Endothelial cell of hepatic sinusoid (primary cell): ENCODE data around the gene FAM174C.

ENCODE experiments used
- in situ Hi-C: cut with HindIII; loops from 2 replicates; pipeline ENCODE4 v1.10.0; 2017; ENCODE audit warnings: low sequenced_read_pairs

FAM174C gene

DNA sequence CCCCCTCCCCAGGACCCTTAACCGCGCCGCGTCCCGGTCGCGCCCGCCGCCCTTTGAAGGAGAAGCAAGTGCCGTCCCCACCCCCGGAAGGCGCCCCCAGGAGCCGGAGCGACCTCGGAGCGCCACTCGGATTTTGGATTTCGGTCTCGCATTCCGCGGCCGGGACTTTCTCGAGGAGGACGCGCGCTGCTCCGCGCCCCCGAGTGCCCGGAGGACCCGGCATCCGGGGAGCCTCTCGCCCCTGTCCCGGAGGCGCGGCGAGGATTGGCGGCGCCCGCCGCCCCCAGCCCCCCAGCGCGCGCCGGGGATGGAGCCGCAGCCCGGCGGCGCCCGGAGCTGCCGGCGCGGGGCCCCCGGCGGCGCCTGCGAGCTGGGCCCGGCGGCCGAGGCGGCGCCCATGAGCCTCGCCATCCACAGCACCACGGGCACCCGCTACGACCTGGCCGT, 25.3 kb upstream of the FAM174C start:
- in situ Hi-C loops = no loop called here

DNA sequence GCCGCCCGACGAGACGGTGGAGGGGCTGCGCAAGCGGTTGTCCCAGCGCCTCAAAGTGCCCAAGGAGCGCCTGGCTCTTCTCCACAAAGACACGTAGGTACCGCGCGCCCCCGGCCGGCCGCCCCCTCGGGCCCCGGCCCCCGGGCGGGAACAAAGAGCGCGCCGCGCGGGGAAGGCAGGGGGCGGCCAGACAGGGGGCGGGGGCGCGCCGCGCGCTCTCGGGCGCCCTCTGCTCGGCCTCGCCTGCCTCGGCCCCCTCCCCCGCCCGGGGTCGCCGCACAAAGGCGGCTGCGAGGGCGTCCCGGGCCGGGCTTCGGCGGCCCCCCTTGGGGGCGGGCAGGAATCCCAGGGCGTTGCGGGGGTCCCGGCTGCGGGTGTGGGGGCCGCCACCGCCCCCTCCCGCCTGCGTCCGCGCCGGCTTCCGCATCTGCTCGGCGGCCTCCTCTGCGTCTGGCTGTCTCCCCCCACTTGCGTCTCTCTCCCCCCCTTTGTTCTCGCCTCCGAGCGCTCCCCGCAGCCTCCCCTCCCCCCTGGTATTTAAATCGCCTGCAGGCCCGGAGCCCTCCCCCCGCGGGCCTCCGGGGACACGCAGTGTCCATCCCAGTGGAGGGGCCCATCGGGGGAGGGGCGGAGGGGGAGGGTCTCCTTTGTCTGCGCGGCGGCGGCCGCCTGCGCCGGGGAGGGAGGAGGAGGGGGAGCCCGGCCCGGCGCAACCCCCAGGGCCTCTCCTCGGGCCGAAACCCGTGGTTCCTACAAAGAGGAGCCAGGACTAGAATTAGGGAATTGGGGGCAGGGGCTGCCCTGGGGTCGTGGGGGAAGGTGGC, 24.7 kb upstream of the FAM174C start:
- in situ Hi-C loops = no loop called here

DNA sequence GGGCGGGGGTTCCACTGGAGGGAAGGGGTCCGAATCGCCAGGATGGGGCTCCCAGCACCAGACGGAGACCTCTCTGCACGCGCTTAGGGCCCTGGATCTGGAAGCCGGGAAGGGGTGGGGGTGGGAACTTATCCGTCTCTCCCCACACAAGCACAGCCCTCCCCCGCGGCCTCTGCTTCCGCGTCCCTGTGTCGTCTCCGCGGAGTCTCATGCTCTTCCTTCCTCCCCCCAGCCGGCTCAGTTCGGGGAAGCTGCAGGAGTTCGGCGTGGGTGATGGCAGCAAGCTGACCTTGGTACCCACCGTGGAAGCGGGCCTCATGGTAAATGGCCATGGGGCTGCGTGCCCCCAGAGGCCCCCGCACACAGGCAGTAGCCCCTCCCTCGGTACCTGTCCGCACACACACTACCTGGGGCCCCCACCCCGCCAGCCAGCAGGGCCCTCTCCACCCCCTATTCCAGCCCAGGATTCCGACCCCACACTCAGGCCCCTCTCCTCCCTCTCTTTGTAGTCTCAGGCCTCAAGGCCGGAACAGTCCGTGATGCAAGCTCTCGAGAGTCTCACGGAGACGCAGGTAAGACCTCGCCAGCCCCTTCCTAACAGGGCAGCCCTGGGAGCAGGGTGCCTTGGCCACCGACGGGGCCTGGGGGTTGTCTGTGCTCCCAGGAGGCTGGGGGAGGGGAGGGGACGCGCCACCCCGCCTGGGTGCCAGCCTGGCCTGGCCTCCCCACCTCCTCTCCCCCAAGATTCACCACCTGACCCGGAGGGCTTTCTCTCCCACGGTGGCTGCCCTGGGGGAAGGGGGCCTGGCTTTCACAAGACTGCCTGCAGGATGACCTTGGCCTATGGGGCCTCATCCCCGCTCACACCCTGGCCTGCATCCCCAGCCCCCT, 23.8 kb upstream of the FAM174C start:
- in situ Hi-C loops = no loop called here

GRCh38 chr19:1252221-1252820, 23.0 kb upstream of the FAM174C start:
- in situ Hi-C loops = no loop called here

DNA sequence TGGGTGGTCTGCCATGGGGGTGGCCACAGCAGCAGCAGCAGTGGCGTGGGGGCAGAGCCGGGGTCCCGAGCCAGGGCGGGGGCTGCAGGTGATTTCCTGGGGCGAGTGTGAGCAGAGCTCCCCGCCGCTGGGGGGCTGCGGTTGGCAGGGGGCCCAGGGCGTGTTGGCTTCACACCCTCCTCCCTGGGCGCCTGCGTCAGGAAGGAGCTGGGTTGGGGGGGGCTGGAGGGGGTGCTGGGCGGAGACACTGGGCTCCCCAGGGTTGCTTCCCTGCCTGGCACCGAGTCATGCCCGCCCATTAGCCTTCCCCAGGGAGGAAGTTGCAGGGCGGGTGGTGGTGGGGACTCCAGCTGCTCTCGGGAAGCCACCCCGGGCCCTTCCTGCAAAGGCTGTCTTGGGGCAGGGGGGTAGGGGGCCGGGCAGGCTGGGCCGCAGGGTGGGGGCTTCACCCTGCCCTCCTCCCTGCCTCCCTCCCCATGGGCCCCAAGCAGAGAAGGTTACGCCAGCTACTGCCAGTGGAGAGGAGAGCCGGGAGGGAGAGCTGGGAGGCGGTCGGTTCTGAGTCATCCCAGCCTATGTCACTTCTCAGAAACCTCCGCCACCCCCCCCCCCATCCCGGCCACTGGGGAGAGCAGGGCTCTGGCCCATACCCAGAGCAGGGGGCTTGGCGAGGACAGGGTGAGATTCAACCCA, 22.4 kb upstream of the FAM174C start:
- in situ Hi-C loops = no loop called here

DNA sequence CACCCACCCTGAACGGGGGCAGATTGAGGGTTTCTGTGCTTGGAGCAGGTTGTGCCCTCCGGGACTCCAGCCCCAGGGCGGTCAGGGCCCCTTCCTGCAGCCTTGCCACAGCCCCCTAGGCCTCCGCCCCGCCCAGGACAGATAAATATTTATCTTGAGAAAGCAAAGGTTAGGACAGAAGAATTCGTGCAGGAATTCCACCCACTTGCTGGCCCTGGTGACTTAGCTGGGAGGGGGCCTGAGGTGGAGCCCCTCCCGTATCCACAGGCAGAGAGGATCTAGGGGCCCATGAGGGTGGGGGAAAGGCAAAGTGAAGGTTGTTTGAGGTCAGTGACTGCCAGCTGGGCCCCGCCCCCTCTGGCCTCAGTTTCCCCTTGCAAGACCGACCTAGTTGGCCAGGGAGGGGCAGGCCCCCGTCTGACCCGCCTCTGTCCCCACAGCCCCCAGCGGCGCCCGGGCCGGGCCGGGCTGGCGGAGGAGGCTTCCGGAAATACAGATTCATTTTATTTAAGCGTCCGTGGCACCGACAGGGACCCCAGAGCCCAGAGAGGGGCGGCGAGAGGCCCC, 21.7 kb upstream of the FAM174C start:
- in situ Hi-C loops = no loop called here

GRCh38 chr19:1254081-1254527, 21.2 kb upstream of the FAM174C start:
- in situ Hi-C loops = no loop called here

DNA sequence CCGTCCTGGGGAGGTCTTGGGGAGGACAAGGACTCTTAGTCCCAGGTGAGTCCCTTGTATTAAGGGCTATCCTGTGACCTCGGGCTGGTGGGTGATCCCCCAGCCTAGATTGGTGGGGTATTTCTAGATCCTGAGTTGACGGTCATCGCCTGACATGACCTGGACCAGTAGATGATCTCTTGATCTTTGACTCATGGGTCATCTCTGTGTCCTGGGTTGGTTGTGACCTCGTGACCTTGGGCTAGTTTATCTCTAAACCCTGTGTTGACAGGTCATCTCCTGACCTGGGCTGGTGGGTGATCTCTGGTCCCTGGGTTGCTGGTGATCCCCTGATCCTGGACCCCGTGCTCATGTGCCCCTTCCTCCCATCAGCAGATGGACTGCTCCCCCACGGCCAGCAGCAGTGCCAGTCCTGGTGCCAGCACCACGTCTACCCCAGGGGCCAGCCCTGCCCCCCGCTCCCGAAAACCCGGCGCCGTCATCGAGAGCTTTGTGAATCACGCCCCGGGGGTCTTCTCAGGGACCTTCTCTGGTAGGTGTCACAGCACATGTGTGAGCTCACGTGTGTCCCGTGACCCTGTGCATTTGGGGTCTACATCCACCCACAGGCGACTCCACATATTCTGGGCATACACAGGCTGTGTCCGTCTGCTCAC, 20.7 kb upstream of the FAM174C start:
- in situ Hi-C loops = no loop called here

GRCh38 chr19:1255186-1256161, 19.9 kb upstream of the FAM174C start:
- in situ Hi-C loops = no loop called here

DNA sequence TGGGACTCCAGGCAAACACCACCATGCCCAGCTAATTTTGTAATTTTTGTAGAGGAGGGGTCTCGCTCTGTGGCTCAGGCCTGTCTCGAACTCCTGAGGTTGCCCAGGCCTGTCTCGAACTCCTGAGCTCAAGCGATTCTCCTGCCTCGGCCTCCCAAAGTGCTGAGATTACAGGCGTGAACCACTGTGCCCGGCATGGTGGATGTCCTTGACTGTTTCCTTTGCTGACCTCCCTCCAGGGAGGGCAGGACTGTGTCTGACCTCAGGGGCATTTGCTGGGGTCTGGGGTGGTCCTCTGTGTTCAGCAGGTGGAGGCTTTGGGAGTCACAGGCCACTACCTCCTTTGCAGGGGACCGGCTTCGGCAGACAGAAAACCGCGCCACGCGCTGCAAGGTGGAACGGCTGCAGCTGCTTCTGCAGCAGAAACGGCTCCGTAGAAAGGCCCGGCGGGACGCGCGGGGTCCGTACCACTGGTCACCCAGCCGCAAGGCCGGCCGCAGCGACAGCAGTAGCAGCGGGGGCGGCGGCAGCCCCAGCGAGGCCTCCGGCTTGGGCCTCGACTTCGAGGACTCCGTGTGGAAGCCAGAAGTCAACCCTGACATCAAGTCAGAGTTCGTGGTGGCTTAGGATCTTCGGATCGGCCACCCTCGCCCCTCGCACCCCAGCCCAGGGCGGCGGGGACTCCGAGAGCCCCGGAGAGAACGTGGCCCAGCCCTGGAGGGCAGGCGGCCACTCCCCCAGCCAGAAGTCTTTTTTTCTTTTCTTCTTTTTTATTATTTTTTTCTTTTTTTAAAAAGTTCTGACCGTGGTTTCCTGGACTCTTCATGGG, 18.5 kb upstream of the FAM174C start:
- in situ Hi-C loops = no loop called here

DNA sequence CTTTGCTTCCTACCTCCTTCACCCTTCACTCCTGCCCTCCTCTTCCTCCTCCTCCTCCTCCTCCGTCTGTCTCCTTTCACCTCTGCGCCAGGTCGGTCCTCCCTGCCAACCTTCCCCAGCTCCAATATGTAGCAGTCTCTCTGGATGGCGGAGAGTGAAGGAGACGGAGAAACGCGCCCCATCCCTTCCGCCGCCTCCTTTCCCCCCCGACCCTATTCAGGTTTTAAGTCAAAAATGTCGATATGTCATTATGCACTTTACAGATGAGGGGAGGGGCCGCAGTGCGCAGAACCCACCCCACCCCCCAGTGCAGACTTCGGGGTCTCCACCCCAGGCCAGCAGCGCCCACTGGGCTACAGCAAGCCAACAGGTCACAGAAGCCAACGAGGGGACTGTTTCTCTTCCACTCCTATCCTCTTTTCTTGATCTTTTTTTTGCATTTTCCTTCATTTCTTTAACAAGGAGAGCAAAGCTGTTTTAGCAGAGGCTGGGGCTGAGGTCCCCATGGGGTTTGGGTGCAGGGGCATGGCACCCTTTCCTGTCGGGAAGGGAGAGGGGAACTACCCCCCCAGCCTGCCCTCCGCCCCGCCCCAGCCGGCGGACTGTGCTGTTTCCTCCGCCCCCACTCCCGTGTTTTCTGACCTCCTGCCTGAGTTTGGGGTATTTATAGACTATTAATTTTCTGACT, 17.7 kb upstream of the FAM174C start:
- in situ Hi-C loops = no loop called here

- in situ Hi-C loops = no loop called here
These were observed 17.2 kb upstream of the FAM174C start for GRCh38 chr19:1258163-1258492.

GRCh38 chr19:1258707-1259205, 16.6 kb upstream of the FAM174C start:
- in situ Hi-C loops = no loop called here

DNA sequence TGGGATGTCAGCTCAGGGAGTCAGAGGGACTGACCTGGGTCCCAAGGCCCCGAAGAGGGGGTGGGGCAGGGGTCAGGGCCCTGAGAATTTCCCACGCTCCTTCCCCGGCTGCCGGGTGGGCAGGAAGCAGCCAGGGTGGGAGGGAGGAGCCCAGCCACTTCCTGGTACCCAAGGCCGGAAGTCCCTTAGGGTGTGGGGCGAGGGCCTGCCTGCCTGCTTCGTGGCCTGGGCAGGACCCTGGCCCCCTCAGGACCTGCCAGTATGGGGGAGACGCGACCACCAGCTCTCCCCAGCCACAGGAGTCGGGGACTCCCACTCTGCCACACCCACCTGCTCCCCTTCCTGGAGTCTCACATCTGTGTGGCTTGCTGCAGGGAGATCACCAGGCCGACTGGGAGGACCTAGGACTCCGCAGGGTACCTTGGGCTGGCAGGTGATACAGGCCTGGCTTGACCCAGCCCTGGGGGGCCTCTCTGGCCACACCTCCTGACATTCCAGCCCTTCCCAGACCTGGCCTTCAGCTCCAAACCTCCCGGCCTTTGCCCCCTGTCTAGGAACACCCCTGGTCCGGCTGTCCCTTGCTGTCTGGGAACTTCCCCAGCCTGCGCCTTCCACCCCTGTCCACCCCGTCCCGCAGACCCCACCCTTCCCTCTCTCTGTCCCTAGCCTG, 16.0 kb upstream of the FAM174C start:
- in situ Hi-C loops = no loop called here

- in situ Hi-C loops = loop anchor here (10.0 kb wide), 1 partner anchor 135 kb away; no protein-coding TSS in a partner anchor
These were observed 15.2 kb upstream of the FAM174C start for GRCh38 chr19:1259876-1260748.
